HepG2 (cell line): Measurements from ENCODE around the gene STK17A. TPM values are rescaled to one million over a fixed set of nuclear protein-coding genes. Genes with fewer than 3 reads are reported as not detected.

Experiments
- ATAC-seq: fragments of 200-7000 bp; cut with Tn5 transposase; 3 replicates; pipeline ENCODE4 v1.9.1; 2020; ENCODE audit warnings: mild to moderate bottlenecking, moderate library complexity
- BruUV-seq: library from RNA; stranded (reverse); fragments of 400-500 nt; replicated peaks from 2 replicates; lab custom pipeline; 2021; lab: Mats Ljungman, UMichigan
- CTCF ChIA-PET: fragments of 300-600 bp; formaldehyde crosslinking; extraction: SDS; loops from one replicate; lab custom pipeline; 2021; ENCODE audit warnings: low total read pairs, inconsistent platforms, low intra/inter-chr PET ratio; lab: Yijun Ruan, JAX
- POLR2A ChIA-PET: fragments of 350-600 bp; sonication (Branson Sonifier 250); formaldehyde crosslinking; loops from one replicate; lab custom pipeline; 2020; ENCODE audit warnings: antibody characterized with exemption, inconsistent platforms; lab: Yijun Ruan, JAX
- DNase-seq: peaks from one replicate; pipeline ENCODE4 v3.0.0-alpha.2; 2015; ENCODE audit warnings: low spot score
- FAIRE-seq: peaks from 3 replicates; lab custom pipeline; 2011; peaks lifted over from hg19 to GRCh38; lab: Jason Lieb, UNC
- H2AFZ ChIP-seq: one replicate; pipeline ENCODE4 v1.6.1; 2011; ENCODE audit warnings: low read length, inconsistent platforms
- H3K27ac ChIP-seq: fragments of 300-600 bp; 3 replicates; pipeline ENCODE4 v1.8.0; 2011; ENCODE audit warnings: mixed run types, mild to moderate bottlenecking, mixed read lengths, low read length, inconsistent platforms; ENCODE audit not compliant: insufficient read depth; ENCODE audit errors: extremely low read length
- H3K27me3 ChIP-seq, 2 experiments: fragments of 200-600 bp in 1 of 2; 2 replicates in 1 of 2; 3 replicates in 1 of 2; pipeline versions ENCODE4 v1.6.0 to v1.8.0; 2011; ENCODE audit warnings: low read length in 2 of 2, mild to moderate bottlenecking in 2 of 2, moderate library complexity in 2 of 2, inconsistent platforms in 1 of 2; ENCODE audit not compliant: insufficient read depth in 2 of 2, control insufficient read depth in 1 of 2
- H3K36me3 ChIP-seq, 2 experiments: fragments of 200-600 bp in 1 of 2; replicated peaks in 1 of 2; 2 replicates in 1 of 2; 3 replicates in 1 of 2; pipeline versions ENCODE4 v1.5.1 to v1.8.0; 2011; ENCODE audit warnings: low read length in 2 of 2, inconsistent platforms in 1 of 2; ENCODE audit not compliant: insufficient read depth in 2 of 2, control insufficient read depth in 1 of 2
- H3K4me1 ChIP-seq: 2 replicates; pipeline ENCODE4 v1.5.1; 2012; ENCODE audit warnings: low read length, inconsistent platforms; ENCODE audit not compliant: insufficient read depth
- H3K4me2 ChIP-seq: 2 replicates; pipeline ENCODE4 v1.6.0; 2011; ENCODE audit warnings: low read depth, low read length, inconsistent platforms
- H3K4me3 ChIP-seq, 3 experiments: fragments of 200-600 bp in 1 of 3; sonication (generic), shearing (Covaris generic) in 1 of 3; replicated peaks in 1 of 3; 2 replicates each; pipeline ENCODE4 v1.5.1; 2011 to 2016; ENCODE audit warnings: low read length in 3 of 3, inconsistent platforms in 2 of 3, low read depth in 2 of 3, mild to moderate bottlenecking in 2 of 3, control low read depth in 1 of 3, mixed read lengths in 1 of 3; ENCODE audit not compliant: insufficient read depth in 1 of 3
- H3K79me2 ChIP-seq: one replicate; pipeline ENCODE4 v1.6.1; 2011; ENCODE audit warnings: low read length, inconsistent platforms; ENCODE audit not compliant: insufficient read depth
- H3K9ac ChIP-seq: 2 replicates; pipeline ENCODE4 v1.6.0; 2011; ENCODE audit warnings: mild to moderate bottlenecking, low read depth, low read length, inconsistent platforms; ENCODE audit not compliant: insufficient read depth
- H3K9me3 ChIP-seq: 2 replicates; pipeline ENCODE4 v1.5.1; 2012; ENCODE audit warnings: mild to moderate bottlenecking, low read length
- H4K20me1 ChIP-seq: 2 replicates; pipeline ENCODE4 v1.6.0; 2011; ENCODE audit warnings: inconsistent platforms, mild to moderate bottlenecking, low read length, moderate library complexity; ENCODE audit not compliant: insufficient read depth
- ELF3 ChIP-seq: IDR thresholded peaks from 2 replicates; pipeline ENCODE4 v1.6.1; 2016; ENCODE audit warnings: missing genetic modification reagents, missing compliant biosample characterization
- FOXK2 ChIP-seq: fragments of 450-650 bp; IDR thresholded peaks from 2 replicates; pipeline ENCODE4 v1.6.1; 2016
- FOXP4 ChIP-seq: sonication (generic); formaldehyde crosslinking; IDR thresholded peaks from 2 replicates; pipeline ENCODE4 v1.4.0; 2020; ENCODE audit warnings: missing genetic modification reagents
- PHF8 ChIP-seq: sonication (generic); formaldehyde crosslinking; IDR thresholded peaks from 2 replicates; pipeline ENCODE4 v1.5.0; 2020; ENCODE audit warnings: missing genetic modification reagents
- POLR2A ChIP-seq, 2 experiments: IDR thresholded peaks; 2 replicates each; pipeline ENCODE4 v1.6.1; 2011; ENCODE audit warnings: low read depth in 2 of 2, low read length in 2 of 2, mild to moderate bottlenecking in 1 of 2, moderate library complexity in 1 of 2; ENCODE audit not compliant: insufficient read depth in 1 of 2
- RORA ChIP-seq: sonication (generic); formaldehyde crosslinking; IDR thresholded peaks from 2 replicates; pipeline ENCODE4 v1.5.0; 2020; ENCODE audit warnings: mild to moderate bottlenecking, missing genetic modification reagents, moderate library complexity
- SOX6 ChIP-seq, 2 experiments: fragments of 450-650 bp in 1 of 2; sonication (generic) in 1 of 2; formaldehyde crosslinking in 1 of 2; IDR thresholded peaks; 2 replicates each; pipeline versions ENCODE4 v1.4.0 to v1.6.1; 2017 to 2020; ENCODE audit warnings: antibody characterized with exemption in 1 of 2, mild to moderate bottlenecking in 1 of 2, missing genetic modification reagents in 1 of 2
- ZBTB10 ChIP-seq: sonication (generic); formaldehyde crosslinking; IDR thresholded peaks from 2 replicates; pipeline ENCODE4 v1.4.0; 2020; ENCODE audit warnings: missing genetic modification reagents, borderline replicate concordance
- ZNF260 ChIP-seq: sonication (generic); formaldehyde crosslinking; IDR thresholded peaks from 2 replicates; pipeline ENCODE4 v1.4.0; 2020; ENCODE audit warnings: missing genetic modification reagents, low read depth, mild to moderate bottlenecking, borderline replicate concordance
- ZNF33A ChIP-seq: sonication (generic); formaldehyde crosslinking; IDR thresholded peaks from 2 replicates; pipeline ENCODE4 v1.5.1; 2020; ENCODE audit warnings: missing genetic modification reagents, mild to moderate bottlenecking, moderate library complexity, borderline replicate concordance
- ZNF678 ChIP-seq: sonication (generic); formaldehyde crosslinking; IDR thresholded peaks from 2 replicates; pipeline ENCODE4 v1.4.0; 2020; ENCODE audit warnings: mild to moderate bottlenecking, missing genetic modification reagents
- ZSCAN5A ChIP-seq: sonication (generic); formaldehyde crosslinking; IDR thresholded peaks from 2 replicates; pipeline ENCODE4 v1.8.0; 2022; ENCODE audit warnings: mild to moderate bottlenecking, missing genetic modification reagents, borderline replicate concordance
- WGBS: methylation state at CpG from one replicate; pipeline ENCODE4 v1.1.6; 2017; ENCODE audit warnings: low lambda C conversion rate; 5-methylcytosine and 5-hydroxymethylcytosine counted together
- in situ Hi-C: cut with HindIII; loops from 2 replicates; pipeline ENCODE4 v1.10.0; 2017; ENCODE audit warnings: low pct_unique_long_range_greater_than_20kb; ENCODE audit not compliant: extremely low pct_ligation_motif_present
- intact Hi-C: fragments of 100-400 bp; cut with micrococcal nuclease; formaldehyde crosslinking; loops from one replicate; pipeline ENCODE4 v1.10.0; 2022; ENCODE audit not compliant: unreplicated experiment
- polyA plus RNA-seq, 8 experiments: library from polyadenylated mRNA; depleted of rRNA in 3 of 8; stranded (reverse) in 7 of 8; unstranded in 1 of 8; fragments of >200 nt; fragmentation: Illumina TruSeq in 4 of 8; extraction: Trizol in 4 of 8; gene quantifications; 2 replicates each; pipeline versions ENCODE4 v1.2.1 to v1.2.3, GENCODE V29; 2011 to 2016; ENCODE audit warnings: low read depth in 4 of 8, missing spikeins in 1 of 8, mixed read lengths in 1 of 8; ENCODE audit not compliant: insufficient read depth in 1 of 8
- total RNA-seq, 5 experiments: library from RNA; depleted of rRNA; stranded (reverse); fragments of >200 nt; fragmentation: Illumina TruSeq; extraction: Trizol; gene quantifications; 2 replicates each; pipeline ENCODE4 v1.2.3, GENCODE V29; 2016; ENCODE audit warnings: low read depth in 1 of 5

STK17A gene
- total and polyA plus RNA-seq, 2 of the 13 experiments (the other 11 are each of a cell fraction or from before 2014, with no cell fraction given): 18.6 to 24.3 TPM

- H2AFZ ChIP-seq: no peak overlapping the region
- ChIA-PET CTCF (no interaction called here), POLR2A (interaction anchor here (1.1 kb wide), 1 partner anchor 11 kb away, joined by 4 read pairs; no protein-coding TSS in a partner anchor)
- no peaks in the 10 kb centered on the region for H3K79me2 ChIP-seq
- ATAC-seq: no peak
- no peak overlapping the region for H3K4me2 ChIP-seq
- whole genome bisulfite sequencing: 100% methylated on average over 2 of the region's 2 CpGs
- FAIRE-seq: no peak
- BruUV-seq: no TSS peak
- H3K27me3 ChIP-seq: no peaks in the 10 kb centered on the region
- H3K9ac ChIP-seq: no peak overlapping the region
- in situ Hi-C loops: no loop called here
- intact Hi-C loops: no loop called here
- H3K4me1 ChIP-seq: peaks cover 6% of the 10 kb centered on the region
- no peaks in the 10 kb centered on the region for H4K20me1 ChIP-seq
- DNase-seq: no peak
- TF ChIP-seq ZNF678 (CRISPR knock-in tag) (no peak), ZBTB10 (CRISPR knock-in tag) (no peak), ZNF33A (no peak), SOX6 (IDR thresholded peaks at IDR 0.05) (no peak), SOX6 (CRISPR knock-in tag; IDR thresholded peaks at IDR 0.05) (no peak), POLR2A (IDR thresholded peaks at IDR 0.05; ENCODE audit: insufficient read depth in 1 of 2, low read depth in 2 of 2, low read length in 2 of 2) (no peak), ZNF260 (no peak), PHF8 (CRISPR knock-in tag) (no peak), ELF3 (CRISPR knock-in tag) (no peak), ZSCAN5A (CRISPR knock-in tag) (no peak), FOXP4 (CRISPR knock-in tag) (no peak), RORA (CRISPR knock-in tag) (no peak), FOXK2 (no peak)
- no peak overlapping the region for H3K27ac ChIP-seq
- no peak overlapping the region for H3K4me3 ChIP-seq
- peaks cover 7 to 36% of the 10 kb centered on the region in 2 experiments; a peak in 4 of 5 replicates for H3K36me3 ChIP-seq
- no peaks in the 10 kb centered on the region for H3K9me3 ChIP-seq
These were observed 45.5 kb downstream of the STK17A start for GRCh38 chr7:43628431-43628830.
